Measurements from ENCODE around the gene FAM193A. TPM values are rescaled to one million over a fixed set of nuclear protein-coding genes. Genes with fewer than 3 reads are reported as not detected.

Gene FAM193A
- polyA plus RNA-seq, 1 donor (not counting 4 experiments of a cell fraction or from before 2014, with no cell fraction given), result 3.6 TPM

DNA sequence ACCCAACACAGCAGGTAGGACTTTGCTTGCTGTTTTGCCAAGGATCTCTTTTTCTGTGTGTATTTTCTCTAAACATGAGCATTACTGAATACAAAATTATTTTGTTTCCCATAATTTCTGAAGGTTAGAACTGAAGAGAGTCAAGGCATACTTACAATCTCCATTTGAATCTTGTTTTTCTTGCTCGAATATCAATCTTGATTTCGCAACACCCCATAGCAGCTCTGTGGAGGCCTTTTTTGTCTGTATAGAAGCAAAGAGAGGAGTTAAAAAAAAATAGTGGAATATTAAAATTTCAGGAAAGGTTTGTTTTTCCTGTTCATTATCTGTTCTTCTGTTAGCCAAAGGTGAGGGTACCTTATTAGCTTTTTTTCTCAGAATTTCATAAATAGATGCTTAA, 126.8 kb downstream of the FAM193A start:
- Histone ChIP-seq H3K4me1 (ENCODE audit: control insufficient read depth, extremely low read depth, insufficient read depth, low read length) (peaks cover 7% of the 10 kb centered on the region), H3K9ac (ENCODE audit: control insufficient read depth, extremely low read depth, insufficient read depth, low read length) (no peak overlapping the region), H3K27ac (ENCODE audit: control insufficient read depth, insufficient read depth, low read length) (no peak overlapping the region), H3K9me3 (ENCODE audit: control insufficient read depth, low read depth, low read length) (no peaks in the 10 kb centered on the region), H3K4me2 (ENCODE audit: control insufficient read depth, extremely low read depth, insufficient read depth, low read depth, low read length) (no peak overlapping the region), H2AFZ (ENCODE audit: control insufficient read depth, low read length) (no peak overlapping the region), H4K20me1 (ENCODE audit: control insufficient read depth, extremely low read depth, insufficient read depth, low read length) (peaks cover 2% of the 10 kb centered on the region), H3K36me3 (ENCODE audit: control insufficient read depth in 2 of 2, extremely low read depth in 1 of 2, insufficient read depth in 2 of 2, low read length in 2 of 2) (peaks cover 8 to 14% of the 10 kb centered on the region in 2 experiments), H3K4me3 (ENCODE audit: control insufficient read depth in 2 of 3, extremely low read depth in 1 of 3, insufficient read depth in 2 of 3, low read depth in 1 of 3, low read length in 3 of 3) (no peak overlapping the region), H3K79me2 (ENCODE audit: control insufficient read depth, insufficient read depth, low read length) (peaks cover 5% of the 10 kb centered on the region), H3K27me3 (ENCODE audit: control insufficient read depth, extremely low read depth, insufficient read depth, low read length) (no peaks in the 10 kb centered on the region), H3K9me1 (ENCODE audit: control insufficient read depth, extremely low read depth, insufficient read depth, low read length) (no peaks in the 10 kb centered on the region)
- DNase-seq (ENCODE audit: low read depth, low spot score) (no peak), FAIRE-seq (no peak)
- TF ChIP-seq EZH2 (IDR thresholded peaks at IDR 0.05; ENCODE audit: low read length), result no peak
- TF ChIP-seq, protein P1, sequence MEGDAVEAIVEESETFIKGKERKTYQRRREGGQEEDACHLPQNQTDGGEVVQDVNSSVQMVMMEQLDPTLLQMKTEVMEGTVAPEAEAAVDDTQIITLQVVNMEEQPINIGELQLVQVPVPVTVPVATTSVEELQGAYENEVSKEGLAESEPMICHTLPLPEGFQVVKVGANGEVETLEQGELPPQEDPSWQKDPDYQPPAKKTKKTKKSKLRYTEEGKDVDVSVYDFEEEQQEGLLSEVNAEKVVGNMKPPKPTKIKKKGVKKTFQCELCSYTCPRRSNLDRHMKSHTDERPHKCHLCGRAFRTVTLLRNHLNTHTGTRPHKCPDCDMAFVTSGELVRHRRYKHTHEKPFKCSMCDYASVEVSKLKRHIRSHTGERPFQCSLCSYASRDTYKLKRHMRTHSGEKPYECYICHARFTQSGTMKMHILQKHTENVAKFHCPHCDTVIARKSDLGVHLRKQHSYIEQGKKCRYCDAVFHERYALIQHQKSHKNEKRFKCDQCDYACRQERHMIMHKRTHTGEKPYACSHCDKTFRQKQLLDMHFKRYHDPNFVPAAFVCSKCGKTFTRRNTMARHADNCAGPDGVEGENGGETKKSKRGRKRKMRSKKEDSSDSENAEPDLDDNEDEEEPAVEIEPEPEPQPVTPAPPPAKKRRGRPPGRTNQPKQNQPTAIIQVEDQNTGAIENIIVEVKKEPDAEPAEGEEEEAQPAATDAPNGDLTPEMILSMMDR (optimal IDR thresholded peaks at IDR 0.05 in 1 of 3, IDR thresholded peaks at IDR 0.05 in 1 of 3, conservative IDR thresholded peaks at IDR 0.05 in 1 of 3; ENCODE audit: extremely low read depth in 1 of 3, insufficient read depth in 2 of 3, low read length in 3 of 3), result no peak
- dilution Hi-C loops (cut with MboI; ENCODE audit: extremely low pct_ligation_motif_present, low sequenced_read_pairs), result no loop called here

DNA sequence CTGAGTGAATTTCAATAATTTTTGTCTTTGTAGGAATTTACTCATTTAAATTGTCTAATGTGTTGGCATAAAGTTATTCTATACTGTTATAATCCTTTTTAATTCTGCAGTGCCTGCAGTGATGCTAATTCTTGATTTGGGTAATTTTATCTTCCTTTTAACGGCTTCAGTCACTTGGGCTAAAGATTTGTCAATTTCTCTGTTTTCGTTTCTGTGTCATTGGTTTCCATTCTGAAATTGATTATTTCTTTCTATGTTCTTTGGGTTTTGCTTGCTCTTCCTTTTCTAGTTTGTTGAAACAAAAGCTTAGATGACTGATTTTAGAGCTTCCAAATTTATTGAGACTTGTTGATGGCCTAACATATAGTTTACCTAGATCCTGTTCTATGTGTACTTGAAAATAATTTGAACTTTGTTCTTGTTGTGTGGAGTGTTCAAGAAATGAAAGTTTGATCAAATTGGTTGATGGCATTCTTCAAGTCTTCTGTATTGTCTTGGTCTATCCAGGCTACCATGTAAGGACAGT, 130.3 kb downstream of the FAM193A start:
- no peak for FAIRE-seq
- no peaks in the 10 kb centered on the region for H4K20me1 ChIP-seq (ENCODE audit: control insufficient read depth, extremely low read depth, insufficient read depth, low read length)
- H3K27ac ChIP-seq (ENCODE audit: control insufficient read depth, insufficient read depth, low read length), result no peak overlapping the region
- no peak for DNase-seq (ENCODE audit: low read depth, low spot score)
- no peaks in the 10 kb centered on the region for H3K9me3 ChIP-seq (ENCODE audit: control insufficient read depth, low read depth, low read length)
- peaks cover 7% of the 10 kb centered on the region for H3K4me1 ChIP-seq (ENCODE audit: control insufficient read depth, extremely low read depth, insufficient read depth, low read length)
- H3K9me1 ChIP-seq (ENCODE audit: control insufficient read depth, extremely low read depth, insufficient read depth, low read length), result no peaks in the 10 kb centered on the region
- H3K4me2 ChIP-seq (ENCODE audit: control insufficient read depth, extremely low read depth, insufficient read depth, low read depth, low read length), result no peak overlapping the region
- TF ChIP-seq EZH2 (IDR thresholded peaks at IDR 0.05; ENCODE audit: low read length), result no peak
- TF ChIP-seq, protein P1 (optimal IDR thresholded peaks at IDR 0.05 in 1 of 3, IDR thresholded peaks at IDR 0.05 in 1 of 3, conservative IDR thresholded peaks at IDR 0.05 in 1 of 3; ENCODE audit: extremely low read depth in 1 of 3, insufficient read depth in 2 of 3, low read length in 3 of 3), result no peak
- H3K36me3 ChIP-seq (ENCODE audit: control insufficient read depth in 2 of 2, extremely low read depth in 1 of 2, insufficient read depth in 2 of 2, low read length in 2 of 2), result peaks cover 7% of the 10 kb centered on the region in 2 experiments
- no peaks in the 10 kb centered on the region for H3K27me3 ChIP-seq (ENCODE audit: control insufficient read depth, extremely low read depth, insufficient read depth, low read length)
- H3K79me2 ChIP-seq (ENCODE audit: control insufficient read depth, insufficient read depth, low read length), result peaks cover 5% of the 10 kb centered on the region
- no peak overlapping the region for H2AFZ ChIP-seq (ENCODE audit: control insufficient read depth, low read length)
- H3K4me3 ChIP-seq (ENCODE audit: control insufficient read depth in 2 of 3, extremely low read depth in 1 of 3, insufficient read depth in 2 of 3, low read depth in 1 of 3, low read length in 3 of 3), result no peak overlapping the region
- no peak overlapping the region for H3K9ac ChIP-seq (ENCODE audit: control insufficient read depth, extremely low read depth, insufficient read depth, low read length)
- dilution Hi-C loops (cut with MboI; ENCODE audit: extremely low pct_ligation_motif_present, low sequenced_read_pairs), result no loop called here
